ENCODE results near the gene FERD3L.

Gene FERD3L

DNA sequence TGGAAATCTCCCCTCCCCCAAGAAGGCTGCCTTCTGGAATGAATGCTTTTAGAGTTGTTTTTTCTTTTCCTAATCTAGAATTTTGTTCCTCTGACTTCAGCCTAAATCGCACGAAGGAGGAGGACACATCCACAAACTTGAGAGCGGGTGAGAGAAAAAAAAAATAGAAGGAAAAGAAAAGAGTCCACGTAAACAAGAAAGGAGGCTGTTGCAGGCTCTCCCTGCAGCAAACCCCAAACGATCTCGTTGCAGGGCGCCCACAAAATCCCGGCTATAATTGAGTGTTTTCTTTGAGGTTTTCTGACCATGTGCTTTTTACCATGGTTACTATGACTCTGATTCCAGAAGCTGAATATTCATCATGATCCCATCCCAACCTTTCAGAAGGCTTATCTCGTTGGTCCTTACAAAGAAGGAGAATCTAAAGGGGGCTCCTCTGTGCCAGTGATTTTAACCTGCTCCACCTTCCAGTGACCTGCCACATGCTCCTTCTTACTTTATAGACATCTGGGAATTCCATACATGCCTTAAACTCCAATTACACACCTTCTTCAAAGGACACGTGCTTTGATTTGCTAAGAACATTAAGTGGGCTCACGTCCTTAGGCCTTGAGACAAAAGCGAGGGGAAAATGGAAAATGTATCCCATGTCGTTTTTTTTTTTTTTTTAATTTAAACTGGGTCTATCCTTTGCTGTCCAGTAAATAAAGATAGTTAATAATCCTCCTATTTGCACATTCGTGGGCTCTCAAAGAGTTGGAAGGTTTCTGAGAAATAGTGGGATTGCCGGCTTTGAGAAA lies 33.5 kb downstream of the FERD3L start:
- peak overlapping the region; percentile 99 for H3K4me3 ChIP-seq (ENCODE audit: low read depth, low read length)
- TF ChIP-seq, protein P1, sequence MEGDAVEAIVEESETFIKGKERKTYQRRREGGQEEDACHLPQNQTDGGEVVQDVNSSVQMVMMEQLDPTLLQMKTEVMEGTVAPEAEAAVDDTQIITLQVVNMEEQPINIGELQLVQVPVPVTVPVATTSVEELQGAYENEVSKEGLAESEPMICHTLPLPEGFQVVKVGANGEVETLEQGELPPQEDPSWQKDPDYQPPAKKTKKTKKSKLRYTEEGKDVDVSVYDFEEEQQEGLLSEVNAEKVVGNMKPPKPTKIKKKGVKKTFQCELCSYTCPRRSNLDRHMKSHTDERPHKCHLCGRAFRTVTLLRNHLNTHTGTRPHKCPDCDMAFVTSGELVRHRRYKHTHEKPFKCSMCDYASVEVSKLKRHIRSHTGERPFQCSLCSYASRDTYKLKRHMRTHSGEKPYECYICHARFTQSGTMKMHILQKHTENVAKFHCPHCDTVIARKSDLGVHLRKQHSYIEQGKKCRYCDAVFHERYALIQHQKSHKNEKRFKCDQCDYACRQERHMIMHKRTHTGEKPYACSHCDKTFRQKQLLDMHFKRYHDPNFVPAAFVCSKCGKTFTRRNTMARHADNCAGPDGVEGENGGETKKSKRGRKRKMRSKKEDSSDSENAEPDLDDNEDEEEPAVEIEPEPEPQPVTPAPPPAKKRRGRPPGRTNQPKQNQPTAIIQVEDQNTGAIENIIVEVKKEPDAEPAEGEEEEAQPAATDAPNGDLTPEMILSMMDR (conservative IDR thresholded peaks at IDR 0.05; ENCODE audit: low read depth, low read length), result no peak
- DNase-seq (ENCODE audit: low read depth), result peak; percentile 32

DNA sequence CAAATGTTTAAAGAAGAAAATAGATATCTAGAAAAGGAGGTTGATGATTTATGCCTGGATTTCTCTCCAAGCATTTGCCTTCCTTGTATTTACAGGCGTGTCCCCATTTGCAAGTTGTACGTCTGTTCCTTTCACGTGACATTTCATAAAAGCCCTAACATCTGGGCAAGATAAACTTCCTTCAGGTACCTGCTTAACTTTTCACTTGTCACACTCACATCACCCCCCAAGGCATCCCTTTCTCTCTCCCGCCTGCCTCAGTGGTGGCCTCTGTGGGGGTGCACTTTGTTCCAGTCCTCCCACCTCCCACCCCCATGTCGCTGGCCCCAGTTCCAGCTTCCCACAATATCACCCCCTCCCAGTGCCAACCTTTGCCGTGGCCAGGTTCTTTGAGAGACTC lies 34.4 kb downstream of the FERD3L start:
- TF ChIP-seq, protein P1 (conservative IDR thresholded peaks at IDR 0.05; ENCODE audit: low read depth, low read length), result no peak
- no peak for DNase-seq (ENCODE audit: low read depth)
- no peak overlapping the region for H3K4me3 ChIP-seq (ENCODE audit: low read depth, low read length)

DNA sequence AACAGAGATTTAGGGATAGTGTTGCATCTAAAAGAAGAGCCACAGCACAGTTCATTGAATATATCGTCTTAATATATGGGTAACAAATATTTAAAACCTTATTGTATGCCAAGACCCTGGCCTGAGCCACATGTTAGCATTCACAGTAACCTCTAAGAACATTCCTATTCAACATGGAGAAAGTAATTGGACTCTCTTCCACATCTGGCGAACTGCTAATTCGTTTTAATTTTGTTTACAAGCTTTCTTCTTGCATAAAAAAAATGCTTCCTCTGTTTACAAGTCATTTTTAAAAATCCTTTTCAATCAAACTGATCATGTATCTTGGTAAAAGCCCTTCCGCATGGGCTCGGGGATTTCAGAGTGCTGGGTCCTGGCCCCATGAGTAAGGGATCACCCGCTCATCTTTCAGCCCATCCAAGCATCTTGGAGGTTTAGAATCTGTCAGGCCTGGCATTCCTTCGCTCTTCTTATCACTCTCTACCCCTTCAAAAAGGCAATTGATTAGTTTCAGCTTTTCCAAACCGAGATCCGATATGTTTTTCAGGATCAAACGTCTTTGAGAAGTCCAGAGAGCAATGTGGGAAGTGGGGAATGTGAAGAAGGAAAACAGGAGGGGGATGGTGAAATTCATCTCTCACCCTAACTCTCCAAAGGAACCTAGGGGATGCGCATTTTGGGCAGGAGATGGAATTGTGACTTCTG lies 35.0 kb downstream of the FERD3L start:
- H3K4me3 ChIP-seq (ENCODE audit: low read depth, low read length), result no peak overlapping the region
- TF ChIP-seq, protein P1 (conservative IDR thresholded peaks at IDR 0.05; ENCODE audit: low read depth, low read length), result no peak
- no peak for DNase-seq (ENCODE audit: low read depth)

DNA sequence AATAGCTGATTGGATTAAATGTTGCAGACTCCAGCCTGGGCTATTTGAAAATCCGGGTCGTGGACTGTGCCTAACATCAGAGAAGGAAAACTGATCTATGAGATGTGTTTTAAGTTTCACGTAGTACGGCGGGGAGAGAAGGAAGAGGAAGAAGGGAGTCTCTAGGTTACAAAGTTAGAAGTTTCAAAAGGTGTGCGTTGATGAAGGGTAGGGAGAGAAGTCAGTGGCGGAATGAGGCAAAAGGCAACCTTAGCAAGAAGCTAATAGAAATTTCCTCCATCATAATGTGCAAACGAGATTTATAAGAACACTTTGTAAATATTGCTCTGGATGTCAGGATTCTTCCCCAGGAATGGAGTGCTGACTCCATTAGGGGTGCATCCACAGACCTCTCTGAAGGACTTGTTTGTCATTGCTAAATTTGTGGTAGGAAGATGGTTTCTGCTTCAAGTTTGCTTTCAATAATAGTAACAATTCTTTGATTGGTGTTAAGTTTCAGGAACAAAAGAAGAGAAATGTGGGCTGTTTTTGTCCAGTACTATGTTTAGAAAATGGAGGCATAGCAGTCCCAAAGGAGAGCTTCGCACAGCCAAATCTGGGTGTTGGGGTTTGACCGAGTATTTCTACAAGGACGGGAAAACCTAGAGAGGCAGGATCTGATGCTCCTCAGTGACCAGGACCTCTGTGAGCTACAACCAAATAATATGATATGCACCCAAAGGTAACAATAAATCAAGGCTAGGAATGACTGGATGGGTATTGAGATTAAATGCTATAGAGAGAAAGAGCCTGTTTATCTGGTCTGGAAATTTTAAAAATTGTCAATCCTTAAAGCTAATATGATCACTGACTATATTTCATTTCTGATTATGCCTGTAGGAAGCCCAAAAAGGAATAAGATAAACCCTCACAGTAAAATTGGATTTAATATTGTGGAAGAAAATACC lies 35.9 kb downstream of the FERD3L start:
- DNase-seq (ENCODE audit: low read depth), result no peak
- TF ChIP-seq, protein P1 (conservative IDR thresholded peaks at IDR 0.05; ENCODE audit: low read depth, low read length), result no peak
- no peak overlapping the region for H3K4me3 ChIP-seq (ENCODE audit: low read depth, low read length)

DNA sequence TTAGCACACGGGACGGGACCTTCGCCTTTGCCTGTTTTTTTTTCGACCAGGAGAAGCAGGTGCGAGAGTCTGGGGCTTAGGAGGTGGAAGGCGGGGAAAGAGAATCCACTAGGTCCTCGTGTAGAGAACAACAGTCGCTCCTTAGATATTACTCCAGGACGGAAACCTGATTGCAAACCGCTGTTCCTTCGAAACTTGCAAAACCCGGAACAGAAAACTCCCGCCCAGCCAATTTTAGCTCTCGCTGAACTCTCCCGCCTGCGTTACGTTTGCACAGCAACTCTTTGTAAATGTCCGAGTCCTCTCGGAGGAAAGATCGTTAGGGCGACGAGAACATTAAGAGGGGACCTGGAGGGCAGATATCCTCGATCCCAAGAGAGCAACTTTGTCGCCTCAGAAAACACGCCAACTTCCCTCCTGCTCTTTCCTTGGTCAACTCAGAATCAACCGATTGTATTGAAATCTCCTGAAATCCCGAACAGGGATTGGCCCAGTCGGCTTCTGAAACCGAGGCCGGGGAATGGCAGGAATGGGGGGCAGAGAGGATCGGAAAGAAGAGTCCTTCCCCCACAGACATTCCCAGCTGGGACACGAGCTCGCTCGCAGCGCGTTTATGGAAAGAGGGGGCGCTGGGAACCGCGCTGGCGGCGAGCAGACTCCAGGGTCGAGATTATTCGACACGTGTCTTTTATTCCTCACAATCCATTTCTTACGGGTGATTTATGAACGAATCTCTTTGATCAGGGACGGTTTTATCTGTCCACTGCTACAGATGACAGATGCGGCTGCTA lies 37.7 kb downstream of the FERD3L start:
- H3K4me3 ChIP-seq (ENCODE audit: low read depth, low read length), result peak overlapping the region; percentile 56
- DNase-seq (ENCODE audit: low read depth), result peak; percentile 81
- TF ChIP-seq, protein P1 (conservative IDR thresholded peaks at IDR 0.05; ENCODE audit: low read depth, low read length), result no peak

DNA sequence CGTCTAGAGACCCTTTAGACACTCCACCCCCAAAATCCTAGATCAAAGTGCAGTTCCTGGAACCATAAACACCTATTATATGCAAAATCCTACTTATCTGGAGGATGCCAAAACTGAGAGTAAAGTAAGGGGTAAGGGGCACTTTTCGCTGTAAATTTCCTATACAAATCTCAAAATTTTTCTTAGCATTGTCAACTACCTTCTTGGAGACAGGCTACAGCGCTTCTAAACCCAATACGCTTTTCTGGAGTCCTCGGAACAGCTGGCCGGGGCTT lies 38.2 kb downstream of the FERD3L start:
- TF ChIP-seq, protein P1 (conservative IDR thresholded peaks at IDR 0.05; ENCODE audit: low read depth, low read length), result no peak
- peak overlapping the region; percentile 56 for H3K4me3 ChIP-seq (ENCODE audit: low read depth, low read length)
- DNase-seq (ENCODE audit: low read depth), result no peak

Data from choroid plexus epithelial cell (primary cell).